GM12878 (cell line): ENCODE results near the gene DIS3L2. TPM values are rescaled to one million over a fixed set of nuclear protein-coding genes. Genes with fewer than 3 reads are reported as not detected.

Experiments used
- ATAC-seq: fragments of 200-7000 bp; cut with Tn5 transposase; 3 replicates; pipeline ENCODE4 v1.9.1; 2020; ENCODE audit warnings: mild to moderate bottlenecking, moderate library complexity
- BruUV-seq: library from RNA; stranded (reverse); fragments of 400-500 nt; replicated peaks from 2 replicates; lab custom pipeline; 2021; lab: Mats Ljungman, UMichigan
- CTCF ChIA-PET: fragments of 300-600 bp; sonication (Branson Sonifier 250); formaldehyde crosslinking; extraction: SDS; loops from one replicate; lab custom pipeline; 2021; ENCODE audit warnings: inconsistent platforms; lab: Yijun Ruan, JAX
- POLR2A ChIA-PET: fragments of 350-600 bp; formaldehyde crosslinking; extraction: SDS; loops from one replicate; lab custom pipeline; 2021; ENCODE audit warnings: inconsistent platforms; lab: Charles Lee
- RAD21 ChIA-PET: fragments of 300-600 bp; sonication (Branson Sonifier 250); formaldehyde crosslinking; loops from one replicate; lab custom pipeline; 2023; ENCODE audit warnings: antibody characterized with exemption; ENCODE audit not compliant: unreplicated experiment; lab: Charles Lee
- SMC1A ChIA-PET: fragments of 300-600 bp; sonication (Branson Sonifier 250); formaldehyde crosslinking; loops from one replicate; lab custom pipeline; 2023; ENCODE audit not compliant: unreplicated experiment, uncharacterized antibody; lab: Charles Lee
- DNase-seq: peaks from one replicate; pipeline ENCODE4 v3.0.0-alpha.2; 2011; ENCODE audit warnings: low read depth, low spot score
- FAIRE-seq: peaks from 3 replicates; lab custom pipeline; 2011; peaks lifted over from hg19 to GRCh38; lab: Jason Lieb, UNC
- H2AFZ ChIP-seq: 2 replicates; pipeline ENCODE4 v1.6.0; 2011; ENCODE audit warnings: low read depth, low read length, control low read depth; ENCODE audit not compliant: control insufficient read depth
- H3K27ac ChIP-seq: 2 replicates; pipeline ENCODE4 v1.5.1; 2011; ENCODE audit warnings: control low read depth; ENCODE audit not compliant: control insufficient read depth, insufficient read depth
- H3K27me3 ChIP-seq, 2 experiments: replicated peaks in 1 of 2; 2 replicates each; pipeline versions ENCODE4 v1.6.0 to v1.6.1; 2011; ENCODE audit warnings: low read length in 1 of 2; ENCODE audit not compliant: control insufficient read depth in 2 of 2, insufficient read depth in 2 of 2
- H3K36me3 ChIP-seq, 2 experiments: 2 replicates each; pipeline ENCODE4 v1.5.1; 2011; ENCODE audit warnings: low read length in 1 of 2; ENCODE audit not compliant: control insufficient read depth in 2 of 2, insufficient read depth in 2 of 2
- H3K4me1 ChIP-seq: 2 replicates; pipeline ENCODE4 v1.6.1; 2011; ENCODE audit warnings: mild to moderate bottlenecking, low read length, moderate library complexity, mixed read lengths; ENCODE audit not compliant: control insufficient read depth, insufficient read depth
- H3K4me2 ChIP-seq: 2 replicates; pipeline ENCODE4 v1.6.0; 2011; ENCODE audit warnings: control low read depth; ENCODE audit not compliant: control insufficient read depth, insufficient read depth
- H3K4me3 ChIP-seq: fragments of 200-600 bp; sonication (generic); 2 replicates; pipeline ENCODE4 v1.5.1; 2016
- H3K79me2 ChIP-seq: 2 replicates; pipeline ENCODE4 v1.6.0; 2011; ENCODE audit warnings: low read length; ENCODE audit not compliant: control insufficient read depth, insufficient read depth
- H3K9ac ChIP-seq: 2 replicates; pipeline ENCODE4 v1.8.0; 2011; ENCODE audit warnings: low read length, control low read depth, mixed read lengths; ENCODE audit not compliant: control insufficient read depth, insufficient read depth
- H3K9me3 ChIP-seq: replicated peaks from 3 replicates; pipeline ENCODE4 v1.5.1; 2011; ENCODE audit warnings: mild to moderate bottlenecking, low read length; ENCODE audit not compliant: control insufficient read depth, insufficient read depth
- H4K20me1 ChIP-seq: 2 replicates; pipeline ENCODE4 v1.6.0; 2011; ENCODE audit not compliant: control insufficient read depth, insufficient read depth
- CHD1 ChIP-seq: IDR thresholded peaks from 2 replicates; pipeline ENCODE4 v1.6.1; 2012; ENCODE audit warnings: low read depth, low read length, improper control_type of control experiment
- CREB1 ChIP-seq: IDR thresholded peaks from 2 replicates; pipeline ENCODE4 v1.6.1; 2012; ENCODE audit warnings: low read depth, mild to moderate bottlenecking, inconsistent platforms
- CREM ChIP-seq: IDR thresholded peaks from 2 replicates; pipeline ENCODE4 v1.6.1; 2014; ENCODE audit warnings: antibody characterized with exemption, low read depth
- SRF ChIP-seq, 2 experiments: IDR thresholded peaks; 2 replicates each; pipeline ENCODE4 v1.6.1; 2011; ENCODE audit warnings: low read depth in 2 of 2, low read length in 2 of 2, mild to moderate bottlenecking in 1 of 2, moderate library complexity in 1 of 2
- STAT3 ChIP-seq: IDR thresholded peaks from 2 replicates; pipeline ENCODE4 v1.6.1; 2011; ENCODE audit warnings: low read depth, low read length, improper control_type of control experiment
- TARDBP ChIP-seq: IDR thresholded peaks from 2 replicates; pipeline ENCODE4 v1.6.1; 2016; ENCODE audit warnings: borderline replicate concordance
- WGBS: methylation state at CpG from one replicate; pipeline ENCODE4 v1.1.6; 2016; ENCODE audit warnings: low lambda C conversion rate; ENCODE audit not compliant: insufficient replicate concordance, insufficient coverage; ENCODE audit errors: missing lambda C conversion rate; 5-methylcytosine and 5-hydroxymethylcytosine counted together
- in situ Hi-C: fragments of 300-500 bp; cut with MboI; formaldehyde crosslinking; loops from 9 replicates; pipeline ENCODE4 v1.14.3; 2018; ENCODE audit warnings: mixed read lengths
- intact Hi-C: fragments of 100-400 bp; cut with micrococcal nuclease; formaldehyde crosslinking; loops from one replicate; pipeline ENCODE4 v1.14.2; 2022; ENCODE audit not compliant: unreplicated experiment
- polyA plus RNA-seq, 11 experiments: library from polyadenylated mRNA; depleted of rRNA in 4 of 11; unstranded in 6 of 11; stranded (reverse) in 5 of 11; fragments of >200 nt; fragmentation: Nextera tagmentation in 4 of 11; fragmentation: Illumina TruSeq in 1 of 11; extraction: Ambion mirVana in 4 of 11; extraction: Trizol in 1 of 11; gene quantifications; 1 replicate in 1 of 11; 2 replicates in 10 of 11; pipeline versions ENCODE4 v1.2.1 to v1.2.3, GENCODE V29; 2011 to 2016; ENCODE audit warnings: inconsistent platforms in 2 of 11, missing spikeins in 2 of 11, low read depth in 1 of 11
- total RNA-seq, 4 experiments: library from RNA; depleted of rRNA in 3 of 4; stranded (reverse); fragments of >200 nt in 3 of 4; fragmentation: Illumina TruSeq in 1 of 4; extraction: Trizol in 1 of 4; gene quantifications; 2 replicates each; pipeline versions ENCODE4 v1.2.1 to v1.2.3, GENCODE V29; 2013 to 2021
- TF ChIP-seq, protein P1 (sequence below): IDR thresholded peaks from 2 replicates; pipeline ENCODE4 v1.6.1; 2011; ENCODE audit warnings: borderline replicate concordance, low read depth, mild to moderate bottlenecking, moderate library complexity, low read length; ENCODE audit not compliant: insufficient read depth, poor library complexity, severe bottlenecking
- TF ChIP-seq, protein P2 (sequence below): fragments of 450-650 bp; formaldehyde crosslinking; IDR thresholded peaks from 2 replicates; pipeline ENCODE4 v1.4.0; 2020; ENCODE audit warnings: mild to moderate bottlenecking, moderate library complexity
- TF ChIP-seq, protein P3 (sequence below): IDR thresholded peaks from 2 replicates; pipeline ENCODE4 v1.6.1; 2012; ENCODE audit warnings: low read depth, low read length, improper control_type of control experiment

Gene DIS3L2
- total and polyA plus RNA-seq, 10 of the 15 experiments (the other 5 are each of a cell fraction or from before 2014, with no cell fraction given), result 3.5 to 27.1 (median 16.0) TPM

- WGBS, result 42% methylated on average over 5 of the region's 5 CpGs
Measured at GRCh38 chr2:232354069-232354468, 392.6 kb downstream of the DIS3L2 start.

More at GRCh38 chr2:232354069-232354468, 392.6 kb downstream of the DIS3L2 start:
- no peaks in the 10 kb centered on the region; the same call in 2 of the 3 replicates for H3K9me3 ChIP-seq
- H3K27ac ChIP-seq, result no peak overlapping the region
- peaks cover 3 to 6% of the 10 kb centered on the region in 2 experiments; a peak in 3 of 4 replicates for H3K27me3 ChIP-seq
- RAD21 ChIA-PET, result no interaction called here
- H3K4me2 ChIP-seq, result no peak overlapping the region
- H3K36me3 ChIP-seq, result no peaks in the 10 kb centered on the region
- H3K9ac ChIP-seq, result no peak overlapping the region
- H3K4me3 ChIP-seq, result no peak overlapping the region
- POLR2A ChIA-PET, result no interaction called here
- in situ Hi-C loops (no loop called here), intact Hi-C loops (no loop called here)
- no peak for DNase-seq
- CTCF ChIA-PET, result no interaction called here
- TF ChIP-seq STAT3 (no peak), SRF (IDR thresholded peaks at IDR 0.05; ENCODE audit: low read depth in 2 of 2, low read length in 2 of 2) (no peak), CREB1 (no peak), CHD1 (no peak), CREM (no peak), TARDBP (no peak)
- TF ChIP-seq, protein P1, sequence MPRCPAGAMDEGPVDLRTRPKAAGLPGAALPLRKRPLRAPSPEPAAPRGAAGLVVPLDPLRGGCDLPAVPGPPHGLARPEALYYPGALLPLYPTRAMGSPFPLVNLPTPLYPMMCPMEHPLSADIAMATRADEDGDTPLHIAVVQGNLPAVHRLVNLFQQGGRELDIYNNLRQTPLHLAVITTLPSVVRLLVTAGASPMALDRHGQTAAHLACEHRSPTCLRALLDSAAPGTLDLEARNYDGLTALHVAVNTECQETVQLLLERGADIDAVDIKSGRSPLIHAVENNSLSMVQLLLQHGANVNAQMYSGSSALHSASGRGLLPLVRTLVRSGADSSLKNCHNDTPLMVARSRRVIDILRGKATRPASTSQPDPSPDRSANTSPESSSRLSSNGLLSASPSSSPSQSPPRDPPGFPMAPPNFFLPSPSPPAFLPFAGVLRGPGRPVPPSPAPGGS, result no peak
- TF ChIP-seq, protein P2, sequence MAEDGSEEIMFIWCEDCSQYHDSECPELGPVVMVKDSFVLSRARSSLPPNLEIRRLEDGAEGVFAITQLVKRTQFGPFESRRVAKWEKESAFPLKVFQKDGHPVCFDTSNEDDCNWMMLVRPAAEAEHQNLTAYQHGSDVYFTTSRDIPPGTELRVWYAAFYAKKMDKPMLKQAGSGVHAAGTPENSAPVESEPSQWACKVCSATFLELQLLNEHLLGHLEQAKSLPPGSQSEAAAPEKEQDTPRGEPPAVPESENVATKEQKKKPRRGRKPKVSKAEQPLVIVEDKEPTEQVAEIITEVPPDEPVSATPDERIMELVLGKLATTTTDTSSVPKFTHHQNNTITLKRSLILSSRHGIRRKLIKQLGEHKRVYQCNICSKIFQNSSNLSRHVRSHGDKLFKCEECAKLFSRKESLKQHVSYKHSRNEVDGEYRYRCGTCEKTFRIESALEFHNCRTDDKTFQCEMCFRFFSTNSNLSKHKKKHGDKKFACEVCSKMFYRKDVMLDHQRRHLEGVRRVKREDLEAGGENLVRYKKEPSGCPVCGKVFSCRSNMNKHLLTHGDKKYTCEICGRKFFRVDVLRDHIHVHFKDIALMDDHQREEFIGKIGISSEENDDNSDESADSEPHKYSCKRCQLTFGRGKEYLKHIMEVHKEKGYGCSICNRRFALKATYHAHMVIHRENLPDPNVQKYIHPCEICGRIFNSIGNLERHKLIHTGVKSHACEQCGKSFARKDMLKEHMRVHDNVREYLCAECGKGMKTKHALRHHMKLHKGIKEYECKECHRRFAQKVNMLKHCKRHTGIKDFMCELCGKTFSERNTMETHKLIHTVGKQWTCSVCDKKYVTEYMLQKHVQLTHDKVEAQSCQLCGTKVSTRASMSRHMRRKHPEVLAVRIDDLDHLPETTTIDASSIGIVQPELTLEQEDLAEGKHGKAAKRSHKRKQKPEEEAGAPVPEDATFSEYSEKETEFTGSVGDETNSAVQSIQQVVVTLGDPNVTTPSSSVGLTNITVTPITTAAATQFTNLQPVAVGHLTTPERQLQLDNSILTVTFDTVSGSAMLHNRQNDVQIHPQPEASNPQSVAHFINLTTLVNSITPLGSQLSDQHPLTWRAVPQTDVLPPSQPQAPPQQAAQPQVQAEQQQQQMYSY (CRISPR knock-in tag), result no peak
- TF ChIP-seq, protein P3, sequence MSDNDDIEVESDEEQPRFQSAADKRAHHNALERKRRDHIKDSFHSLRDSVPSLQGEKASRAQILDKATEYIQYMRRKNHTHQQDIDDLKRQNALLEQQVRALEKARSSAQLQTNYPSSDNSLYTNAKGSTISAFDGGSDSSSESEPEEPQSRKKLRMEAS, result no peak
- SMC1A ChIA-PET, result no interaction called here
- no peaks in the 10 kb centered on the region for H3K4me1 ChIP-seq
- no TSS peak for BruUV-seq
- no peak overlapping the region for H2AFZ ChIP-seq
- H3K79me2 ChIP-seq, result no peaks in the 10 kb centered on the region
- FAIRE-seq, result no peak
- no peak for ATAC-seq
- no peaks in the 10 kb centered on the region for H4K20me1 ChIP-seq
